ENCODE measurements around the gene HDAC4. TPM values are rescaled to one million over a fixed set of nuclear protein-coding genes. Genes with fewer than 3 reads are reported as not detected.

Gene HDAC4
- total and polyA plus RNA-seq, 9 of the 15 experiments (the other 6 are each of a cell fraction or from before 2014, with no cell fraction given), result 0.11 to 20.2 (median 4.0) TPM

- TF ChIP-seq ZNF592 (IDR thresholded peaks at IDR 0.05) (peak; percentile 38; the same call in 1 of the 2 replicates), HSF4 (CRISPR knock-in tag; IDR thresholded peaks at IDR 0.05; ENCODE audit: borderline replicate concordance) (no peak), NR2C2 (CRISPR knock-in tag; IDR thresholded peaks at IDR 0.05) (no peak), NR2C2 (tag; IDR thresholded peaks at IDR 0.05) (0 out of 2 replicates have a peak, but pooled peaks have one; percentile 15), MTF1 (CRISPR knock-in tag; IDR thresholded peaks at IDR 0.05; ENCODE audit: borderline replicate concordance) (no peak), SMAD4 (CRISPR knock-in tag; conservative IDR thresholded peaks at IDR 0.05) (0 out of 2 replicates have a peak, but pooled peaks have one; percentile 24), RBFOX2 (IDR thresholded peaks at IDR 0.05; ENCODE audit: low read depth, low read length) (0 out of 2 replicates have a peak, but pooled peaks have one; percentile 30), FOS (IDR thresholded peaks at IDR 0.05; ENCODE audit: extremely low read depth, insufficient read length) (no peak), NR2C1 (IDR thresholded peaks at IDR 0.05) (no peak), NR2C1 (tag; IDR thresholded peaks at IDR 0.05) (0 out of 2 replicates have a peak, but pooled peaks have one; percentile 9), TOE1 (IDR thresholded peaks at IDR 0.05; ENCODE audit: borderline replicate concordance) (0 out of 2 replicates have a peak, but pooled peaks have one; percentile 15), TOE1 (CRISPR knock-in tag; IDR thresholded peaks at IDR 0.05; ENCODE audit: borderline replicate concordance, low read depth) (no peak), PURB (CRISPR knock-in tag; IDR thresholded peaks at IDR 0.05; ENCODE audit: low read depth) (no peak), CREB3 (tag; conservative IDR thresholded peaks at IDR 0.05; ENCODE audit: low read depth) (0 out of 2 replicates have a peak, but pooled peaks have one; percentile 19), RBBP5 (IDR thresholded peaks at IDR 0.05; ENCODE audit: borderline replicate concordance, insufficient read depth, low read length, poor library complexity, severe bottlenecking) (peak; percentile 82), PHF20 (IDR thresholded peaks at IDR 0.05; ENCODE audit: partially characterized antibody) (no peak)
These were observed 81.8 kb downstream of the HDAC4 start (continued) for GRCh38 chr2:239318790-239319661.
